Subcutaneous adipose tissue (tissue), 4 donors: ENCODE measurements around the gene LUC7L. TPM values are rescaled to one million over a fixed set of nuclear protein-coding genes. Genes with fewer than 3 reads are reported as not detected.

Experiments
- CTCF ChIP-seq: fragments of 450-650 bp; IDR thresholded peaks from one replicate; pipeline ENCODE4 v1.5.1; 2016; ENCODE audit warnings: low read depth, mild to moderate bottlenecking, control low read depth, antibody characterized with exemption, moderate library complexity
- total RNA-seq, 4 donors: library from RNA; depleted of rRNA; stranded (reverse); fragments of >200 nt; gene quantifications; one replicate each; pipeline ENCODE4 v1.1.0, GENCODE V29; 2016

Gene LUC7L
- total RNA-seq, 4 donors from 2014 or later: 73.9 to 133 (median 94.1) TPM

GRCh38 chr16:259814-260253, 30.6 kb upstream of the LUC7L start:
- TF ChIP-seq CTCF: no peak

- TF ChIP-seq CTCF: no peak
Measured at GRCh38 chr16:259226-259625, 30.0 kb upstream of the LUC7L start.

GRCh38 chr16:255183-255582, 25.9 kb upstream of the LUC7L start:
- TF ChIP-seq CTCF: no peak

- TF ChIP-seq CTCF: no peak
Measured at GRCh38 chr16:254461-254860, 25.2 kb upstream of the LUC7L start.

- TF ChIP-seq CTCF: no peak
Measured at GRCh38 chr16:253833-254232, 24.6 kb upstream of the LUC7L start.

GRCh38 chr16:252366-253337, 23.4 kb upstream of the LUC7L start:
- no peak for TF ChIP-seq CTCF

- no peak for TF ChIP-seq CTCF
Measured at GRCh38 chr16:249431-249830, 20.2 kb upstream of the LUC7L start.
